HG03039 (cell line): ENCODE data around the gene LETM1.

Experiments
- ATAC-seq: cut with Tn5 transposase; IDR thresholded peaks from one replicate; pipeline ENCODE4 v1.9.1; 2021; ENCODE audit warnings: mild to moderate bottlenecking, moderate library complexity; ENCODE audit not compliant: unreplicated experiment

LETM1 gene

GRCh38 chr4:1783015-1783414, 72.9 kb downstream of the LETM1 start:
- ATAC-seq = no peak

GRCh38 chr4:1780435-1780834, 75.5 kb downstream of the LETM1 start:
- ATAC-seq = no peak

DNA sequence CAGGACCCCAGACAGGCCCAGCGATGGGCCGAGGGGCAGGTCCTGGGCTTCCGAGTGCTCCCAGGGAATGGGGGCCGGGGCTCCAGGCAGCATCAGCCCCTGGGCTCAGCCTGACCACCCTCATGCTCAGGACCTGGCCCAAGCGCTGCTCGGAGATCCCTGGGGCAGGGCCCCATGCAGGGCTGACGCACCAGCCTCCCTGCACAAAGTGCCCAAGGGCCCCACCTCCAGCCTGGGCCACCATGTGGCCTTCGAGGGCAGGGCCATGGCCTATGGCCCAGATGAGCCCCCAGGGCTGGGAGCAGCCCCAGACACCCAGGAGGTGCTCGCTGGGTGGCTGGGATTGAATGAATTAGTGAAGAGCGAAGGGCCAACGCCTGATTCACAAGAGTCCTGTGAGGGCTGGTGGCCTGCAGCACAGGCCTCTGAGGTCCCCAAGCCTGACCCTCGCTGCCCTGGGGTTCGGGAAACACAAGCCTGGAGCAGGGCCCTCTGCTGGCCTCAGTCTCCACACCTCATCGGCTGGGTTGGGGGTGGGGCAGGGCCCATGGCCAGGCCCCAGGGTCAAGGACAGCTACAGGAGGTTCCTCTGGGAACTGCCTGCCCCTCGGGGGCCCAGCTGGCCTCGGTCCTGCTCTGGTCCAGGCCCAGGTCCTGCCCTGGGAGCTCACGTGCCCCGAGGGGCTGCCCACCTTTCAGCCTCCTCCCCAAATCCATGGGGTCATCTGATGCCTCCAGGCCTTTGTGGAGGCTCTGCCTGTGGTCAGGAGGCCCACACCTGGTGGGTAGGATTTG, 76.2 kb downstream of the LETM1 start:
- ATAC-seq = no peak

- ATAC-seq = no peak
Observed at GRCh38 chr4:1778642-1779392, 77.1 kb downstream of the LETM1 start.

DNA sequence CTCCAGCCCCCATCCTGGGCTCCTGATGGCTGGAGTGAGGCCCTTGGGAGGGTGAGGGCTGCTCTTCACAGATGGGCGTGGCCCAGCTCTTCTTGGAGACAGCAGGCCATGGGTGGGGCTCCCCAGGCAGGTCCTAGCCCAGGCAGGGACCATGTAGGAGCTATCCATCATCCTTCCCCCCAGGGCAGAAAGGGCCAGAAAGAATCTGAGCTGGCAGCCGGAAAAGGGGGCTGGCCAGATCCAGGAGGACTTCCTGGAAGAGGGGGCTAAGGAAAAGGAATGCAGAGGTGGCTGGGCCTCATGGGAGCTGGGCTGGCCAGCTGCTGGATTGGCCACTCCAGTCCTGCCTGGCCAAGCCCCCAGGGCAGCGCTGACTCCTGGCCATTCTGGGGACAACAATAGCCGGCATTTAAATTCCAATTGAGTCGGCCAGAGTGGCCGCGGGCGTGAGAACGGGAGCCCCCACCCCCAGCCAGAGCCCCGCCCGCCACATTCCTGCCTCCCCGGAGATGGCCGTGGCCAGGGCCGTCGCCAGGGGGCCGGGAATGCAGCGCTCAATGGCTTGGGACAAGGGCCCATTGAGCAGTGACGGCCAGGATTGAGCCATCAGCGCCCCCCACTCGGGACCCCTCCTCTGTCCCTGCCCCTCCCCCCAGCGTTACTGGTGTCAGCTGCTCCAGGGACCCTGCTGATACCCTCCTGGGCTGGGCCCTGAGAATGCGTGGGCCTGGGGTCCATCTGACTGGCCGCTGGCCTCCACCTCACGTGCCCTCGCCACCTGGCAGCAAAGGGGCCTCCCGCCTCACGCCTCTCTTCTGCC, 77.9 kb downstream of the LETM1 start:
- no peak for ATAC-seq

DNA sequence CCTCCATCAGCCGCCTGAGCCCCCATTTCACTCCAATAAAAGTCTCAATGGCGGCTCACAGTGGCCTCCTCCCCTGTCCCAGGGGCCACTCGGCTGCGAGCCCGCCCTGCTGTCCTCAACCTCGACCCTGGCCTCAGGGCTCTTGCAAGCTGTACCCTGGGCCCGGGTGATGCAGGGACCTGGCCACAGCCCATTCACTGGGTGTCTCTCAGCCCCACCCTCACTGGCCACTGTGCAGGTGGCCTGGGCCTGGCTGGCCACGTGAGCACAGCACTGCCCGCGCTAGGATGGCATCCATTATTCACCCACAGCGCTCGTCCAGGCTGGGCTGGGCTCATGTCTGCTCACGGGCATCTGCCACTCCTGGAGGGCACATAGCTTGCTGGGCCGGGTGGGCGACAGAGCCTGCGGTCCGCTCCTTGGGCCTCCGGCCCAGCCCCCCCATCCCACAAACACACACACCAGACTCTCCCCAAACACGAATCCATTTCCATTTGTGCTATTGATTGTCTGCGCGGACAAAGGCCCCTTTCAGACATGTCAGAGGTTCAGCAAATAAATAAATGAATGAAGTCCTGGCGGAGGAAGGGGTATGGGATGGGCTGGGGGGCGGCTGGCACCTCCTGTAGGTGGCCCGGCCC, 79.3 kb downstream of the LETM1 start:
- no peak for ATAC-seq

- ATAC-seq = no peak
Observed at GRCh38 chr4:1775731-1776500, 80.0 kb downstream of the LETM1 start.

DNA sequence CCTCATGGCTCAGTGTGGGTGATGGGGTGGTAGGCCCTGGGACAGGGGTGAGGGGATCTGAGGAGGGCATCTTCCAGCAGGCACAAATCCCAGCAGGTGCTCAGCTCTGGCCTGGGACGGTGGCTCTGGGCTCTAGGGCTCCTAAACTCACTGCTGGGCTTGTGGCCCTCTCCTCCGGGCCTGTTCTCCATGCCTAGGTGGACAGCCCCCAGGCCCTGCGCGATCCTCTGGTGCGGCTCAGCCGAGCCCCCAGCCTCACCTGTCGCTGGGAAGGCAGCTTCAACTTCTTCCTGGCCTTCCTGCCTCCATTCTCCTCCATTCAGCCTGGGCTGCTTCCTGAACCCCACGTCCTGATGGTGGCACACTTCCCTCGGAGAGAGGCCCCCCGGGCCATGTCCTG, 82.2 kb downstream of the LETM1 start:
- ATAC-seq = no peak

DNA sequence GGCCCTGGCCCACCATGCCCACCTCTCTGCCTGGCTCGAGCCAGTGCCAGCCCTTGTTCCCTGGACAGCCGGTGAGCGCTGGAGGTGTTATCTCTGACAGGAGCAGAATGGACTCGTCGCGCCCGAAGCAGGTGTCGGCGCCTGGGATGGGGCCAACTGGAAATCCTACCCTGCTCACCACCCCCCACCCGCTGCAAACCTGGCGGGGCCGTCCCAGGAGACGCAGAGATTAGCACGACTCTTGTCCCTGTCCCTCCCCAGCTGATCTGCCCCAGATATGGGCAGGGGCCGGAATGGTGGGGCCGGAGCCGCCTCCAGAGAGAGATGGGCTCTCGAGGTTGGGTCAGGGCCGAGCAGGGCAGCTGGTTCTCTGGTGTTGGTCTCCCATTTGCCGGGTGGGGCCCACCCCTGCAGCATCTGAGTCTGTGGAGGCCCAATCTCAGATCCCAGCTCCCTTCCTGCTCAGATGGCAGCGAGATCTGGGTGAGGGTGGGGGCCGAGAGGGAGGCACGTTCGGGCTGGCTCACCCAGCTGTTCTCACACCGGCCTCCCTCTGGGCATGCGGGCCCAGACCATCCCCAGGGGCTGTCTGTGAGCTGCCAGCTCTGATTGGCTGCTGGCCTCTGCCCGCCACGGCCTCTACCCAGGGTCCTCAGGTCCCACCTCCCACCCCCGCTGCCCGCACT, 83.0 kb downstream of the LETM1 start:
- no peak for ATAC-seq

GRCh38 chr4:1771555-1772305, 84.2 kb downstream of the LETM1 start:
- no peak for ATAC-seq

DNA sequence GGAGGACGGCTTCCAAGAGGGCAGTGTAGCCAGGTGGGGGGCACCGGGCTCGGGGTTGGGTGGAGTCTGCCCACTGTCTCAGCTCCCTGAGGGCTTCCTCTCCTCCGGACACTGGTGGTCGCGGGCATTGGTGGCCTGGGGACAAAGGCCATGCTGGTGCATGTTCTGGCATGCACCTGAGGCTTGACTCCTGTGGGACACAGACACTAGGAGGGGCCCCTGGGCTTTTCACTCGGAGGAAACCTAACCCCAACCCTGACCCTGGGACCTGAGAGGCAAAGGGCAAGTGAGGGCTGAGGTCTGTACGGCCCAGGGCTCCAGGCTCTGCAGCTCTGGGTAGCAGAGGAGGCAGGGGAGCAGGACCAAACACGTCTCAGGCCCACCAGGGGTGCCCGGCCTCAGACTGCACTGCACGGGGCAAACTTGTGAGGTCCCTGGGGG, 85.1 kb downstream of the LETM1 start:
- no peak for ATAC-seq

- no peak for ATAC-seq
Observed at GRCh38 chr4:1770245-1770644, 85.7 kb downstream of the LETM1 start.

DNA sequence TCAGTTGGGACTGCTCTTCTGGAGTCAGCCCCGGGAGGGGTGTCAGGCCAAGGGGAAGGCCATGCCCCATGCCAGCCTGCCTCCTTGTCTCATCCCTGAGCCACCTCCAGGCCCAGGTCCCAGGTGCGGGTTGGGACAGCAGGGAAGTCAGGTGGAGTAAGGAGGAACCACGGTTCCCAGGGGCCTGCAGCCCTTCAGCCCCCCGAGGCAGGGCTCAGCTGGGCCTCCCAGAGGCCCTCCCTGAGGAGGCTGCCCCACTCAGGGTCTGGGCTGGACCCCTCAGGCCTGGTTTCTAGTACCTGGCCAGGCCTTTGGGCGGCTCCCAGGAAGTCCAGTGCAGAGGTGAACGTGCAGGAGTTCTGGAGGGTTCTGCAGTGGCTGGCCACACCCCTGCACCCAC, 86.3 kb downstream of the LETM1 start:
- no peak for ATAC-seq

DNA sequence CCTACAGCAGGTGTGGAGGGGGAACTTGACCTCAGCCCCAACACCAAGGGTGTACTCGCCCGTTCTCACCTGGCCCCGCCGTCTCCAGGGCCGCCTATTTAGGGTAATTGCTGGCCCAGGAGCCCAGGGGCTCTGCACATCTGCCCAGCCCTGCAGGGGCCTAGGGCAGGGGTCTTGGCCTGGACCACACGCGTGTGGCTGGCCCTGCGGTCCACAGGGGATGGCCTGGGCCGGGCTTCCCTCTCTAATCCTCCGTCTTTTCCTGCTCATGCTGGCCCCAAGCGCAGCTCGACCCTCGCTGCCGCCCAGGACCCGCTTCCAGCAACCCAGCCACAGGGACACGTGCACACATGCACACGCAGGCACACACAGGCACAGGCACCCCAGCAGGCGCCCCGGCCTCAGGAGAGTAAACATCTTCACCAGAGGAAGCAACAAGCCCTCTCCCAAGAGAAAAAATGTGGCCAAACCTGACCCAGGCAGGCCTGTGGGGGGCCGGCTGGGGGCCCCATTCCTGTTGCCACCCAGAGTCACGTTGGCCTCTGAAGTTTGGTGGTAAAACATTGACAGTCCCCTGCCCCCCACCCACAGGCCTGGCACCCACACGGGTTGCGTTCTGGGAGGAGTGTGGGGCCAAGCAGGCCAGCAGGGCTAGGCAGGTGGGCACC, 87.5 kb downstream of the LETM1 start:
- no peak for ATAC-seq

DNA sequence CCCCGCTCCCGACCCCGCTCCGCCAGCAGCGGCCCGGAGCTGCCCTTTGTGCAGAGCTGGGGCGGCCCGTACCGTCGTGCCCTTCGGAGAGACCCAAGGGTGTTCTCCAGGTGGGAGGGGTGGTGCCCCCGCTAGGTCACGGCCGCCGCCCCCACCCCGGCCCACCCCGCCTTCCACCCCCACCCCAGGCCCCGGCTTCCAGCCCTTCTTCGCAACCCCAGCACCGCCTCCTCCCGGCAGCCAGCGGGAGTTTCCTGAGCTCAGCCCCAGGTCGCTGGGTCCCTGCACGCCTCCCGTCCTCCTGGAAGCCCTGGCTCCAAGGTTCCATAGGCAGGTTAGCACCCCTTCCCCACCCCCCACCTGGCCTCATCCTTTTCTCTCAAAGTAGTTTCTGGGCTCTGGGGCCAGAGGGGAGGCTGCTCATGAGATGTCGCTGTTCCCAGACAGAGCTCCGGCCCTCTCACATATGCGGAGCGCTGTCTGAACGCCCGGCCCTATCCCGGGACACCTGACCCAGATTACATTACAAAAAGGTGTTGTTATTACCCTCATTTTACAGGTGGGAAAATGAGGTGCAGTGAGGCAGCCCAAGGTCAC, 88.1 kb downstream of the LETM1 start:
- ATAC-seq = no peak

- ATAC-seq = no peak
Observed at GRCh38 chr4:1767061-1767769, 88.7 kb downstream of the LETM1 start.
